Peyer's patch (tissue), 4 donors: ENCODE measurements around the gene COBL.

Experiments used
- CTCF ChIP-seq, 6 experiments: fragments of 450-650 bp in 4 of 6; fragments of 200-600 bp in 2 of 6; sonication (generic) in 1 of 6; IDR thresholded peaks; one replicate each; pipeline ENCODE4 v1.5.1; 2017 to 2019; ENCODE audit warnings: antibody characterized with exemption in 6 of 6, mild to moderate bottlenecking in 3 of 6, moderate library complexity in 1 of 6
- POLR2A ChIP-seq, 2 donors: fragments of 450-650 bp; IDR thresholded peaks; one replicate each; pipeline ENCODE4 v1.5.1; 2017; ENCODE audit warnings: antibody characterized with exemption in 2 of 2, mild to moderate bottlenecking in 2 of 2, moderate library complexity in 2 of 2

GRCh38 chr7:51000956-51001355 lies 315.7 kb downstream of the COBL start:
- peak in 2 of 6 experiments; percentile 13 to 21 for TF ChIP-seq CTCF (IDR thresholded peaks at IDR 0.05)
- no peak for TF ChIP-seq POLR2A (IDR thresholded peaks at IDR 0.05)
